GM12878 (cell line): Measurements from ENCODE around the gene GPBP1L1. TPM values are rescaled to one million over a fixed set of nuclear protein-coding genes. Genes with fewer than 3 reads are reported as not detected.

Source experiments
- CEBPB ChIP-seq, 2 experiments: fragments of 150-350 bp in 1 of 2; IDR thresholded peaks; 2 replicates each; pipeline ENCODE4 v1.6.1; 2012 to 2014; ENCODE audit warnings: low read depth in 2 of 2, low read length in 2 of 2, borderline replicate concordance in 1 of 2, inconsistent platforms in 1 of 2
- CHD2 ChIP-seq: IDR thresholded peaks from 2 replicates; pipeline ENCODE4 v1.6.1; 2011; ENCODE audit warnings: low read depth, low read length, improper control_type of control experiment, borderline replicate concordance
- CREB1 ChIP-seq: IDR thresholded peaks from 2 replicates; pipeline ENCODE4 v1.6.1; 2012; ENCODE audit warnings: low read depth, mild to moderate bottlenecking, inconsistent platforms
- IRF5 ChIP-seq: fragments of 450-650 bp; IDR thresholded peaks from 2 replicates; pipeline ENCODE4 v1.6.1; 2017; ENCODE audit warnings: borderline replicate concordance
- MTA3 ChIP-seq: IDR thresholded peaks from 2 replicates; pipeline ENCODE4 v1.6.1; 2012; ENCODE audit warnings: low read length, inconsistent platforms, borderline replicate concordance
- SIN3A ChIP-seq: IDR thresholded peaks from 2 replicates; pipeline ENCODE4 v1.6.1; 2012; ENCODE audit warnings: low read depth, low read length, improper control_type of control experiment
- SMAD1 ChIP-seq: fragments of 450-650 bp; IDR thresholded peaks from 2 replicates; pipeline ENCODE4 v1.6.1; 2018; ENCODE audit warnings: mild to moderate bottlenecking, low read depth; ENCODE audit not compliant: partially characterized antibody
- SREBF1 ChIP-seq: IDR thresholded peaks from 2 replicates; pipeline ENCODE4 v1.6.1; 2012; ENCODE audit warnings: mild to moderate bottlenecking, low read length
- USF2 ChIP-seq: IDR thresholded peaks from 2 replicates; pipeline ENCODE4 v1.6.1; 2011; ENCODE audit warnings: low read depth, low read length, improper control_type of control experiment, borderline replicate concordance
- ZBTB11 ChIP-seq: fragments of 450-650 bp; formaldehyde crosslinking; IDR thresholded peaks from 2 replicates; pipeline ENCODE4 v1.5.0; 2022; ENCODE audit warnings: mild to moderate bottlenecking, missing genetic modification characterization
- ZNF207 ChIP-seq: fragments of 450-650 bp; IDR thresholded peaks from 2 replicates; pipeline ENCODE4 v1.6.1; 2014; ENCODE audit warnings: antibody characterized with exemption, mild to moderate bottlenecking, borderline replicate concordance
- polyA plus RNA-seq, 11 experiments: library from polyadenylated mRNA; depleted of rRNA in 4 of 11; unstranded in 6 of 11; stranded (reverse) in 5 of 11; fragments of >200 nt; fragmentation: Nextera tagmentation in 4 of 11; fragmentation: Illumina TruSeq in 1 of 11; extraction: Ambion mirVana in 4 of 11; extraction: Trizol in 1 of 11; gene quantifications; 1 replicate in 1 of 11; 2 replicates in 10 of 11; pipeline versions ENCODE4 v1.2.1 to v1.2.3, GENCODE V29; 2011 to 2016; ENCODE audit warnings: inconsistent platforms in 2 of 11, missing spikeins in 2 of 11, low read depth in 1 of 11
- total RNA-seq, 4 experiments: library from RNA; depleted of rRNA in 3 of 4; stranded (reverse); fragments of >200 nt in 3 of 4; fragmentation: Illumina TruSeq in 1 of 4; extraction: Trizol in 1 of 4; gene quantifications; 2 replicates each; pipeline versions ENCODE4 v1.2.1 to v1.2.3, GENCODE V29; 2013 to 2021
- TF ChIP-seq, protein P1 (sequence below): fragments of 450-650 bp; IDR thresholded peaks from 2 replicates; pipeline ENCODE4 v1.6.1; 2017; ENCODE audit warnings: mild to moderate bottlenecking, moderate library complexity
- TF ChIP-seq, protein P2 (sequence below): IDR thresholded peaks from 2 replicates; pipeline ENCODE4 v1.6.1; 2012; ENCODE audit warnings: improper control_type of control experiment, low read depth, low read length; ENCODE audit not compliant: insufficient replicate concordance

GPBP1L1 gene
- total and polyA plus RNA-seq, 10 of the 15 experiments (the other 5 are each of a cell fraction or from before 2014, with no cell fraction given): 37.3 to 91.6 (median 81.2) TPM

GRCh38 chr1:45687014-45687753 is 851 bp upstream of the GPBP1L1 start (continued):
- TF ChIP-seq CHD2: peak; percentile 80; the same call in 1 of the 2 replicates
- TF ChIP-seq USF2: no peak
- peak; percentile 85 for TF ChIP-seq SMAD1
- TF ChIP-seq, protein P1, sequence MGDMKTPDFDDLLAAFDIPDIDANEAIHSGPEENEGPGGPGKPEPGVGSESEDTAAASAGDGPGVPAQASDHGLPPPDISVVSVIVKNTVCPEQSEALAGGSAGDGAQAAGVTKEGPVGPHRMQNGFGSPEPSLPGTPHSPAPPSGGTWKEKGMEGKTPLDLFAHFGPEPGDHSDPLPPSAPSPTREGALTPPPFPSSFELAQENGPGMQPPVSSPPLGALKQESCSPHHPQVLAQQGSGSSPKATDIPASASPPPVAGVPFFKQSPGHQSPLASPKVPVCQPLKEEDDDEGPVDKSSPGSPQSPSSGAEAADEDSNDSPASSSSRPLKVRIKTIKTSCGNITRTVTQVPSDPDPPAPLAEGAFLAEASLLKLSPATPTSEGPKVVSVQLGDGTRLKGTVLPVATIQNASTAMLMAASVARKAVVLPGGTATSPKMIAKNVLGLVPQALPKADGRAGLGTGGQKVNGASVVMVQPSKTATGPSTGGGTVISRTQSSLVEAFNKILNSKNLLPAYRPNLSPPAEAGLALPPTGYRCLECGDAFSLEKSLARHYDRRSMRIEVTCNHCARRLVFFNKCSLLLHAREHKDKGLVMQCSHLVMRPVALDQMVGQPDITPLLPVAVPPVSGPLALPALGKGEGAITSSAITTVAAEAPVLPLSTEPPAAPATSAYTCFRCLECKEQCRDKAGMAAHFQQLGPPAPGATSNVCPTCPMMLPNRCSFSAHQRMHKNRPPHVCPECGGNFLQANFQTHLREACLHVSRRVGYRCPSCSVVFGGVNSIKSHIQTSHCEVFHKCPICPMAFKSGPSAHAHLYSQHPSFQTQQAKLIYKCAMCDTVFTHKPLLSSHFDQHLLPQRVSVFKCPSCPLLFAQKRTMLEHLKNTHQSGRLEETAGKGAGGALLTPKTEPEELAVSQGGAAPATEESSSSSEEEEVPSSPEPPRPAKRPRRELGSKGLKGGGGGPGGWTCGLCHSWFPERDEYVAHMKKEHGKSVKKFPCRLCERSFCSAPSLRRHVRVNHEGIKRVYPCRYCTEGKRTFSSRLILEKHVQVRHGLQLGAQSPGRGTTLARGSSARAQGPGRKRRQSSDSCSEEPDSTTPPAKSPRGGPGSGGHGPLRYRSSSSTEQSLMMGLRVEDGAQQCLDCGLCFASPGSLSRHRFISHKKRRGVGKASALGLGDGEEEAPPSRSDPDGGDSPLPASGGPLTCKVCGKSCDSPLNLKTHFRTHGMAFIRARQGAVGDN: peak; percentile 83
- no peak for TF ChIP-seq MTA3
- no peak; the same call in 1 of the 2 replicates for TF ChIP-seq ZNF207
- no peak for TF ChIP-seq ZBTB11
- TF ChIP-seq IRF5: no peak
- peak; percentile 93 for TF ChIP-seq CREB1
- TF ChIP-seq, protein P2, sequence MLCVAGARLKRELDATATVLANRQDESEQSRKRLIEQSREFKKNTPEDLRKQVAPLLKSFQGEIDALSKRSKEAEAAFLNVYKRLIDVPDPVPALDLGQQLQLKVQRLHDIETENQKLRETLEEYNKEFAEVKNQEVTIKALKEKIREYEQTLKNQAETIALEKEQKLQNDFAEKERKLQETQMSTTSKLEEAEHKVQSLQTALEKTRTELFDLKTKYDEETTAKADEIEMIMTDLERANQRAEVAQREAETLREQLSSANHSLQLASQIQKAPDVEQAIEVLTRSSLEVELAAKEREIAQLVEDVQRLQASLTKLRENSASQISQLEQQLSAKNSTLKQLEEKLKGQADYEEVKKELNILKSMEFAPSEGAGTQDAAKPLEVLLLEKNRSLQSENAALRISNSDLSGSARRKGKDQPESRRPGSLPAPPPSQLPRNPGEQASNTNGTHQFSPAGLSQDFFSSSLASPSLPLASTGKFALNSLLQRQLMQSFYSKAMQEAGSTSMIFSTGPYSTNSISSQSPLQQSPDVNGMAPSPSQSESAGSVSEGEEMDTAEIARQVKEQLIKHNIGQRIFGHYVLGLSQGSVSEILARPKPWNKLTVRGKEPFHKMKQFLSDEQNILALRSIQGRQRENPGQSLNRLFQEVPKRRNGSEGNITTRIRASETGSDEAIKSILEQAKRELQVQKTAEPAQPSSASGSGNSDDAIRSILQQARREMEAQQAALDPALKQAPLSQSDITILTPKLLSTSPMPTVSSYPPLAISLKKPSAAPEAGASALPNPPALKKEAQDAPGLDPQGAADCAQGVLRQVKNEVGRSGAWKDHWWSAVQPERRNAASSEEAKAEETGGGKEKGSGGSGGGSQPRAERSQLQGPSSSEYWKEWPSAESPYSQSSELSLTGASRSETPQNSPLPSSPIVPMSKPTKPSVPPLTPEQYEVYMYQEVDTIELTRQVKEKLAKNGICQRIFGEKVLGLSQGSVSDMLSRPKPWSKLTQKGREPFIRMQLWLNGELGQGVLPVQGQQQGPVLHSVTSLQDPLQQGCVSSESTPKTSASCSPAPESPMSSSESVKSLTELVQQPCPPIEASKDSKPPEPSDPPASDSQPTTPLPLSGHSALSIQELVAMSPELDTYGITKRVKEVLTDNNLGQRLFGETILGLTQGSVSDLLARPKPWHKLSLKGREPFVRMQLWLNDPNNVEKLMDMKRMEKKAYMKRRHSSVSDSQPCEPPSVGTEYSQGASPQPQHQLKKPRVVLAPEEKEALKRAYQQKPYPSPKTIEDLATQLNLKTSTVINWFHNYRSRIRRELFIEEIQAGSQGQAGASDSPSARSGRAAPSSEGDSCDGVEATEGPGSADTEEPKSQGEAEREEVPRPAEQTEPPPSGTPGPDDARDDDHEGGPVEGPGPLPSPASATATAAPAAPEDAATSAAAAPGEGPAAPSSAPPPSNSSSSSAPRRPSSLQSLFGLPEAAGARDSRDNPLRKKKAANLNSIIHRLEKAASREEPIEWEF: no peak
- no peak; the same call in none of the 2 replicates for TF ChIP-seq SIN3A
- 0 out of 4 replicates have a peak, but pooled peaks of 1 of the 2 experiments have one; percentile 29 for TF ChIP-seq CEBPB (IDR thresholded peaks at IDR 0.05; ENCODE audit: borderline replicate concordance in 1 of 2, low read depth in 2 of 2, low read length in 2 of 2)
- peak; percentile 85 for TF ChIP-seq SREBF1
